Measurements from ENCODE around the gene LRRC56.

Gene LRRC56

GRCh38 chr11:521177-521688 is 16.1 kb upstream of the LRRC56 start:
- in situ Hi-C loops (cut with HindIII; ENCODE audit: low sequenced_read_pairs), result no loop called here
- no peak for DNase-seq (ENCODE audit: low read depth, low spot score)

DNA sequence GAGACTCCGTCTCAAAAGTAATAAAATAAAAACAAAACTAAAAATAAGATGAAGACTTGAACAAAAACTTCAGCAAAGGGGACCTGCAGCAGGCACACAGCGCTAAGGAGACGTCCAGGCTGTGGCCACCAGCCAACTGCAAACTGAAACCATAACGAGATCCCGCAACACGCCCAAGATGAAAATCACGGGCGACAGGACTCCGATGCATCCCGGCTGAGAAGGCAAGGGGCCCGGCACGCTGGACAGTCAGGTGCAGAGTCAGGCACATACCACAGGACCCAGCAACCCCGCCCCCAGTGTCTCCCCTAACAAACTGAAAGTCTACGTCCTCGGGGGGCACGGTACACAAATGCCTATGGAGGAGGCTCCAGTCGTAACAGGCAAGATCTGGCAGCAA is 11.1 kb upstream of the LRRC56 start:
- no peak overlapping the region for H3K4me3 ChIP-seq (ENCODE audit: low read depth, low read length)
- TF ChIP-seq, protein P1, sequence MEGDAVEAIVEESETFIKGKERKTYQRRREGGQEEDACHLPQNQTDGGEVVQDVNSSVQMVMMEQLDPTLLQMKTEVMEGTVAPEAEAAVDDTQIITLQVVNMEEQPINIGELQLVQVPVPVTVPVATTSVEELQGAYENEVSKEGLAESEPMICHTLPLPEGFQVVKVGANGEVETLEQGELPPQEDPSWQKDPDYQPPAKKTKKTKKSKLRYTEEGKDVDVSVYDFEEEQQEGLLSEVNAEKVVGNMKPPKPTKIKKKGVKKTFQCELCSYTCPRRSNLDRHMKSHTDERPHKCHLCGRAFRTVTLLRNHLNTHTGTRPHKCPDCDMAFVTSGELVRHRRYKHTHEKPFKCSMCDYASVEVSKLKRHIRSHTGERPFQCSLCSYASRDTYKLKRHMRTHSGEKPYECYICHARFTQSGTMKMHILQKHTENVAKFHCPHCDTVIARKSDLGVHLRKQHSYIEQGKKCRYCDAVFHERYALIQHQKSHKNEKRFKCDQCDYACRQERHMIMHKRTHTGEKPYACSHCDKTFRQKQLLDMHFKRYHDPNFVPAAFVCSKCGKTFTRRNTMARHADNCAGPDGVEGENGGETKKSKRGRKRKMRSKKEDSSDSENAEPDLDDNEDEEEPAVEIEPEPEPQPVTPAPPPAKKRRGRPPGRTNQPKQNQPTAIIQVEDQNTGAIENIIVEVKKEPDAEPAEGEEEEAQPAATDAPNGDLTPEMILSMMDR (IDR thresholded peaks at IDR 0.05; ENCODE audit: low read depth, low read length), result no peak
- no peak for DNase-seq (ENCODE audit: low read depth, low spot score)
- in situ Hi-C loops (cut with HindIII; ENCODE audit: low sequenced_read_pairs), result no loop called here

More at GRCh38 chr11:521177-521688, 16.1 kb upstream of the LRRC56 start:
- TF ChIP-seq, protein P1 (IDR thresholded peaks at IDR 0.05; ENCODE audit: low read depth, low read length), result no peak
- no peak overlapping the region for H3K4me3 ChIP-seq (ENCODE audit: low read depth, low read length)

GRCh38 chr11:528166-528814 is 9.0 kb upstream of the LRRC56 start:
- in situ Hi-C loops (cut with HindIII; ENCODE audit: low sequenced_read_pairs), result no loop called here
- no peak for DNase-seq (ENCODE audit: low read depth, low spot score)
- TF ChIP-seq, protein P1 (IDR thresholded peaks at IDR 0.05; ENCODE audit: low read depth, low read length), result no peak
- no peak overlapping the region for H3K4me3 ChIP-seq (ENCODE audit: low read depth, low read length)

DNA sequence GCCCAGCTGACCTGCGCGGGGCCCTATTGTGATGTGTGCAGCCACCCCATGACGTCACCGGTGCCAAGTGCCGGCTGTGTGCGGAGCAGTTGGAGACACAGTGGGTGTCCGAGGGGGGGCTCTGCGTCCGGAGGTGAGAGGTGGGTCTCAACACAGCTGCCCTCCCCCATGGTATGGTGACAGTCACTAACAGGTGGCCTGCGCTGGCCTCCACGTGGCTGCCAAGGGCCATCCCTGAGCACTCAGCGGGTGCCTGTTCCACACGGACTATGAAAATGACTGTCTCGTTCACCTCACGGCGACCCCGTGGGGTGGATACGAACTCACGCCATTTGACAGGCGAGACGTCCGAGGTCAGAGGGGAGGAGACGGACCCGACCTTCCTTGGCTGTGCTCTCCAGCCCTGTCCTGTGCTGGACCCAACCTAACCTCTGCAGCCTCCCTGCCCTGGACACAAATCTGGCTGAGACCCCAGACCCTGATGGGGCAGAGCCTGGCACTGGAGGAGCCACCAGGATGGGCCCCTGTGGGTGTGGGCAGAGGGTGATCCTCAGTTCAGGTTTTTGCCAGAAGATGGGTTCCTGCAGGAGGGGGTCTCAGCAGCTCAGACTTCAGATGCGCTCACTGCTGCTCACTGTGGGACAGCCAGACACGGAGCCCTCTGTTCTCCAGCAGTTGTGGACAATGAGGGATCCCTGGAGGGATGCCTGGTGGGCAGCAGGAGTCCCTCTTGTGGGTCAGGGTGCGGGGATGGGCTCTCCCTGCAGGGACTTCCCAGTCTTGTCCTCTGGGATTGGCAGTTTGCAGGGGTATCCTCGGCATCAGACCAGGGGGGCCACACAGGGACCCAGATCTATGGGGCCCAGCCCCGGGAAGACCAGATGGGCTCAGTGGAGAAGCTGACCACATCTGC is 8.3 kb upstream of the LRRC56 start:
- in situ Hi-C loops (cut with HindIII; ENCODE audit: low sequenced_read_pairs), result no loop called here
- H3K4me3 ChIP-seq (ENCODE audit: low read depth, low read length), result no peak overlapping the region
- TF ChIP-seq, protein P1 (IDR thresholded peaks at IDR 0.05; ENCODE audit: low read depth, low read length), result no peak
- DNase-seq (ENCODE audit: low read depth, low spot score), result no peak

- H3K4me3 ChIP-seq (ENCODE audit: low read depth, low read length), result no peak overlapping the region
- TF ChIP-seq, protein P1 (IDR thresholded peaks at IDR 0.05; ENCODE audit: low read depth, low read length), result no peak
- no peak for DNase-seq (ENCODE audit: low read depth, low spot score)
- in situ Hi-C loops (cut with HindIII; ENCODE audit: low sequenced_read_pairs), result no loop called here
Measured at GRCh38 chr11:529728-530411, 7.5 kb upstream of the LRRC56 start.
